Heart right ventricle (tissue), 16 donors: ENCODE data around the gene MGST2. TPM values are rescaled to one million over a fixed set of nuclear protein-coding genes. Genes with fewer than 3 reads are reported as not detected.

Experiments used
- ATAC-seq, 8 donors: fragments of 200-7000 bp; cut with Tn5 transposase; one replicate each; pipeline ENCODE4 v1.9.1; 2020; ENCODE audit warnings: mild to moderate bottlenecking in 8 of 8, moderate library complexity in 8 of 8, moderate number of reproducible peaks in 1 of 8
- DNase-seq, 2 donors: peaks; one replicate each; pipeline ENCODE4 v3.0.0-alpha.2; 2020
- H3K27ac ChIP-seq, 10 donors: fragments of 200-600 bp; sonication (generic) in 2 of 10; one replicate each; pipeline versions ENCODE4 v1.5.0 to v1.8.0; 2020 to 2022; ENCODE audit warnings: mild to moderate bottlenecking in 3 of 10
- H3K27me3 ChIP-seq, 7 donors: fragments of 200-600 bp; one replicate each; pipeline ENCODE4 v1.8.0; 2021 to 2022; ENCODE audit warnings: mild to moderate bottlenecking in 2 of 7
- H3K36me3 ChIP-seq, 9 donors: fragments of 200-600 bp; sonication (generic) in 1 of 9; one replicate each; pipeline versions ENCODE4 v1.5.0 to v1.8.0; 2020 to 2022; ENCODE audit warnings: mild to moderate bottlenecking in 2 of 9
- H3K4me1 ChIP-seq, 9 donors: fragments of 200-600 bp; sonication (generic) in 1 of 9; one replicate each; pipeline versions ENCODE4 v1.5.0 to v1.8.0; 2020 to 2022; ENCODE audit warnings: mild to moderate bottlenecking in 4 of 9
- H3K4me3 ChIP-seq, 10 donors: fragments of 200-600 bp; sonication (generic) in 2 of 10; one replicate each; pipeline versions ENCODE4 v1.5.0 to v1.8.0; 2020 to 2022; ENCODE audit warnings: mild to moderate bottlenecking in 7 of 10, moderate library complexity in 2 of 10
- H3K9me3 ChIP-seq, 11 donors: fragments of 200-600 bp in 10 of 11; sonication (generic) in 2 of 11; one replicate each; pipeline versions ENCODE4 v1.5.0 to v1.8.0; 2013 to 2022; ENCODE audit warnings: mild to moderate bottlenecking in 2 of 11, control low read depth in 1 of 11, moderate library complexity in 1 of 11
- WGBS, 2 donors: extraction: QIAGEN DNeasy Blood & Tissue Kit; methylation state at CpG; one replicate each; pipeline ENCODE4 v1.1.7; 2013; ENCODE audit warnings: inconsistent platforms in 1 of 2; 5-methylcytosine and 5-hydroxymethylcytosine counted together
- intact Hi-C, 10 donors: fragments of 100-400 bp; cut with DNase I; formaldehyde crosslinking; loops; one replicate each; pipeline versions ENCODE4 v1.11.1 to v1.14.2; 2022
- polyA plus RNA-seq, 2 donors: library from polyadenylated mRNA; stranded (reverse); fragments of 200-250 nt; gene quantifications; one replicate each; pipeline ENCODE4 v1.2.3, GENCODE V29; 2013
- total RNA-seq, 10 donors: library from RNA; stranded (reverse); fragmentation: NEBNext Ultra II Directional in 3 of 10; extraction: Animal tissue kit (Norgen Biotek cat#: 25700) in 3 of 10; gene quantifications; one replicate each; pipeline versions ENCODE4 v1.2.1 to v1.2.4, GENCODE V29; 2021 to 2023
- TF ChIP-seq, protein P1 (sequence below), 9 donors: fragments of 200-600 bp; sonication (generic) in 2 of 9; IDR thresholded peaks; one replicate each; pipeline versions ENCODE4 v1.5.0 to v1.8.0; 2021 to 2022; ENCODE audit warnings: antibody characterized with exemption in 9 of 9, mild to moderate bottlenecking in 5 of 9, moderate library complexity in 1 of 9
- donor health status: Arrhythmogenic right ventricular cardiomyopathy.
- donor health status: ischemic (EF 13 %, LVEDD 7.1; RV severe dilation, severe dysfunction).
- donor health status: healthy with polysubstance abuse.
- donor health status: DM: no; HTN: yes; CAD: no.
- donor health status: DM: no; HTN: no; CAD: no.
- donor health status: ischemic (EF 25% LVEDD 6.9; RV normal size, moderate dysfunction).
- donor health status: ischemic (EF 25% LVEDD 5.7; RV mildly dilated, moderate dysfunction).
- donor health status: healthy.
- donor health status: DM: yes; HTN: yes; CAD: no.
- donor health status: Ischemic cardiomyopathy.
- donor health status: ischemic (EF 35%, LVEDD 5.7; RV mildly dilated, moderate dysfunction).
- donor health status: nonischemic (EF 11% LVEDD 7.7; RV severe dilation, severe dysfunction).
- donor health status: DM: yes; HTN: yes; CAD: no.
- donor health status: PGD.
- donor health status: ischemic (EF 29% LVEDD 5.4; RV normal size, mild dysfunction).
- donor health status: nonischemic (EF 23%, LVEDD 6.1; RV moderate dilation, normal function).

MGST2 gene
- total and polyA plus RNA-seq, 12 donors: 97.6 to 203 (median 107) TPM

DNA sequence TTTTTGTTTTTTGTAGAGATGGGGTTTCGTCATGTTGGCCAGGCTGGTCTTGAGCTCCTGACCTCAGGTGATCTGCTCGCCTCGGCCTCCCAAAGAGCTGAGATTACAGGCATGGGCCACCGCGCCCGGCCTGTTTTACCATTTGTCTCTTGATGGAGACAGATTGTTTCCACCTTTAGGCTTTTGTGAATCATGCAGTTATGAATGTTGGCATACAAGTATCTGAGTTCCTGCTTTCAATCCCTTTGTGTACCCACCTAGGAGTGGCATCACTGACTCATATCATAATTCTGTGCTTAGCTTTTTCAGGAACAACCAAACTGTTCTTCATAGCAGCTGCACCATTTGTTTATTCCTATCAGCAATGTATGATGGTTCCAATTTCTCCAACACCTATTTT, 20.2 kb upstream of the MGST2 start:
- H3K9me3 ChIP-seq: no peaks in the 10 kb centered on the region
- intact Hi-C loops: loop anchor here in 2 of 10 donors (5.0 kb wide), 1 partner anchor 148 kb away; no protein-coding TSS in a partner anchor

DNA sequence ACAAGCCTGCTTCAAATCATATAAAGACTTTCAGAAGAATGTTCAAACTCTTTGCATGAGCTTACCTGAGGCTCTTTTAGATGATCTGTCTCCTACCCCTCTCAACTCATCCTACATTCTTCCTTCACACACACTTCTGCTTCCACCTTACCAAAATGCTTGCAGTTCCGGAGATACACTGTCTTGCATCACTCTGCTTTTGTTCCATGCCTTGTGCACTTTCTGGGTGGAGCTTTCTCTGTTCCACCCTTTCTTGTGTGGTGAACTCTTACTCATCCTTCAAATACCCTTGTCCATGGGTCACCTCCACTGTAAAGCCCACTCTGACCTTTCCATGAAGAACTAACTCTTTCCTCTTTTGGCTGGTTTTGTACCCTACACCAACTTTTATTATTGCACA, 18.4 kb upstream of the MGST2 start:
- ATAC-seq (no peak), DNase-seq (no peak)
- Histone ChIP-seq H3K4me3 (no peak overlapping the region), H3K9me3 (no peaks in the 10 kb centered on the region), H3K27ac (no peak overlapping the region), H3K36me3 (no peaks in the 10 kb centered on the region), H3K4me1 (peaks cover 0 to 11% (median 3%) of the 10 kb centered on the region in 9 donors), H3K27me3 (no peaks in the 10 kb centered on the region)
- 86 to 94% methylated on average over 1 of the region's 1 CpG for WGBS, 2 donors
- TF ChIP-seq, protein P1, sequence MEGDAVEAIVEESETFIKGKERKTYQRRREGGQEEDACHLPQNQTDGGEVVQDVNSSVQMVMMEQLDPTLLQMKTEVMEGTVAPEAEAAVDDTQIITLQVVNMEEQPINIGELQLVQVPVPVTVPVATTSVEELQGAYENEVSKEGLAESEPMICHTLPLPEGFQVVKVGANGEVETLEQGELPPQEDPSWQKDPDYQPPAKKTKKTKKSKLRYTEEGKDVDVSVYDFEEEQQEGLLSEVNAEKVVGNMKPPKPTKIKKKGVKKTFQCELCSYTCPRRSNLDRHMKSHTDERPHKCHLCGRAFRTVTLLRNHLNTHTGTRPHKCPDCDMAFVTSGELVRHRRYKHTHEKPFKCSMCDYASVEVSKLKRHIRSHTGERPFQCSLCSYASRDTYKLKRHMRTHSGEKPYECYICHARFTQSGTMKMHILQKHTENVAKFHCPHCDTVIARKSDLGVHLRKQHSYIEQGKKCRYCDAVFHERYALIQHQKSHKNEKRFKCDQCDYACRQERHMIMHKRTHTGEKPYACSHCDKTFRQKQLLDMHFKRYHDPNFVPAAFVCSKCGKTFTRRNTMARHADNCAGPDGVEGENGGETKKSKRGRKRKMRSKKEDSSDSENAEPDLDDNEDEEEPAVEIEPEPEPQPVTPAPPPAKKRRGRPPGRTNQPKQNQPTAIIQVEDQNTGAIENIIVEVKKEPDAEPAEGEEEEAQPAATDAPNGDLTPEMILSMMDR (IDR thresholded peaks at IDR 0.05): no peak
- intact Hi-C loops: loop anchor here in 2 of 10 donors (5.0 kb wide), 1 partner anchor 150 kb away; no protein-coding TSS in a partner anchor

More for the DNA sequence above, 20.2 kb upstream of the MGST2 start:
- no peak overlapping the region for H3K27ac ChIP-seq
- no peak overlapping the region for H3K4me3 ChIP-seq
- no peaks in the 10 kb centered on the region for H3K4me1 ChIP-seq
- ATAC-seq (no peak), DNase-seq (no peak)
- TF ChIP-seq, protein P1 (IDR thresholded peaks at IDR 0.05): no peak
- H3K27me3 ChIP-seq: no peaks in the 10 kb centered on the region
- WGBS, 2 donors: 96 to 99% methylated on average over 6 of the region's 6 CpGs
- no peaks in the 10 kb centered on the region for H3K36me3 ChIP-seq

DNA sequence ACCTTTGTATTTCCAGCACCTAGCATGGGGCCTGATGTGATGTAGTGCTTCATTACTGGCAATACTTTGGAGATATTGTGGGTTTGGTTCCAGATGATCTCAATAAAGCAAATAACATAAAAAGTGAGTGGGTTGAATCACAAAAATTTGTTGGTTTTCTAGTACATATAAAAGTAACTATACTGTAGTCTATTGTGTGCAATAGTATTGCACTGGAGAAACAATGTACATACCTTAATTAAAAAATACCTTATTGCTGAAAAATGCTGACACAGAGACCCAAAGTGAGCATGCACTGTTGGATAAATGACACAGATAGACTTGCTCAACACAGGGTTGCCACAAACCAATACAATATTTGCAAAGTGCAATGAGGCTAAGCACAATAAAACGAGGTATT, 17.7 kb upstream of the MGST2 start:
- no peak for ATAC-seq
- no peak overlapping the region for H3K4me3 ChIP-seq
- H3K36me3 ChIP-seq: no peaks in the 10 kb centered on the region
- 94 to 96% methylated on average over 1 of the region's 1 CpG for WGBS, 2 donors
- H3K9me3 ChIP-seq: no peaks in the 10 kb centered on the region
- peaks cover 0 to 11% (median 3%) of the 10 kb centered on the region in 9 donors for H3K4me1 ChIP-seq
- intact Hi-C loops: loop anchor here in 2 of 10 donors (5.0 kb wide), 1 partner anchor 151 kb away; no protein-coding TSS in a partner anchor
- no peak for DNase-seq
- H3K27me3 ChIP-seq: no peaks in the 10 kb centered on the region
- TF ChIP-seq, protein P1 (IDR thresholded peaks at IDR 0.05): no peak
- H3K27ac ChIP-seq: no peak overlapping the region

DNA sequence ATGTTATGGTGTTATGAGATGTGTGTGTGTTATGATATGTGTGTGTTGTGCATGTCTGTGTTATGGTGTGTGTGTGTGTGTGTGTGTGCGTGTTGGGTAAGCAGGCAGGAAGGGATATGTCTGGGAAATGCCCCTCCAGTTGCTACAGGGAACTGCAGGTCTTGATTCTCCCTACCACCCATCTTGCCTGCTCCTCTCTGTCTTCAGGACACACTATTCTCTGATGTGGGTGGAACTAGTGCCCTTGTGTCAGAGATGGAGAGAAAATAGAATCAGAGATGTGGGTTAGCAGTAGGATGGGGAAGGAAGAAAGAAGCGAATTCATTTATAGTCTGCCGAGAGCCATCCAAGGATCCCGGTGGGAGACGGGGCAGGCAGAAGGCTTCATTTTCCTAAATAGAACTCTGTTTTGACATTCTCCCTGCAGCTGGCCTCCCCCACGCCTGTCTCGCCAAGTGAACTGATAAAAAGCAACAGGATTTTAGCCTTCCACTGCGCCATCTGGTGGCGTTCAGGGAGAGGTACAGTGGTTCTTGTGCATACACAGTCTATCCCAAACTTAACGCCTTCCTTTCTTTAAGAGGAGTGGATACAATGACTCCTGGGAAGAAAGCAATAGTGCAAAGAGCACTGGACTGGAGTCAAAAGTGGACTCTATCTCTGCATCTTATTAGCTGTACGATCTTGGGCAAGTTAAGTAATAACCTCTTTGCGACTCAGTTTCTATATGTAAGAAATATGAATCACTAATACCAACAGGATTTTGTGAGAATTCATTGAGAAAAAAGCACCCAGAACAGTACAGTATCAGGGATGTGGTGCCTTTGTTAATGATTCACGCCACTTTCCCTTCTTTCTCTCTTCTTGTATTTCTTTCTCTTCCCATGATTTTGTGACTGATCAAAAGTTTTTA, 14.1 kb upstream of the MGST2 start:
- H3K4me3 ChIP-seq: peak overlapping the region in 2 of 10 donors; percentile 24 to 32

More for the DNA sequence above, 14.1 kb upstream of the MGST2 start:
- Histone ChIP-seq H3K36me3 (no peaks in the 10 kb centered on the region), H3K27ac (peak overlapping the region in 1 of 10 donors; percentile 36), H3K4me1 (peaks cover 0 to 13% (median 6%) of the 10 kb centered on the region in 9 donors), H3K27me3 (no peaks in the 10 kb centered on the region), H3K9me3 (no peaks in the 10 kb centered on the region)
- intact Hi-C loops: loop anchor here in 9 of 10 donors (1.0 to 10.0 kb wide), 10 partner anchors 44 to 619 kb away; no protein-coding TSS in a partner anchor
- TF ChIP-seq, protein P1 (IDR thresholded peaks at IDR 0.05): peak; percentile 82 to 98 (median 93)
- peak; percentile 74 to 94 (median 88) for ATAC-seq
- 12% methylated on average over 13 of the region's 13 CpGs for WGBS, 2 donors
- DNase-seq: peak; percentile 76 to 86
